WTC11 (cell line): ENCODE results near the gene NAA50.

ENCODE experiments used
- CREM ChIP-seq: sonication (generic); formaldehyde crosslinking; IDR thresholded peaks from 2 replicates; pipeline ENCODE4 v1.8.1; 2022; ENCODE audit warnings: mild to moderate bottlenecking, missing genetic modification reagents, moderate library complexity
- CTCF ChIP-seq: fragments of 200-600 bp; IDR thresholded peaks from 2 replicates; pipeline ENCODE4 v1.8.0; 2022; ENCODE audit warnings: antibody characterized with exemption
- E2F4 ChIP-seq: sonication (generic); formaldehyde crosslinking; IDR thresholded peaks from 2 replicates; pipeline ENCODE4 v1.8.1; 2022; ENCODE audit warnings: low read depth, mild to moderate bottlenecking, moderate library complexity, missing genetic modification reagents, borderline replicate concordance
- ELF4 ChIP-seq: sonication (generic); formaldehyde crosslinking; IDR thresholded peaks from 2 replicates; pipeline ENCODE4 v1.8.1; 2022; ENCODE audit warnings: low read depth, mild to moderate bottlenecking, moderate library complexity, missing genetic modification reagents
- FOXK1 ChIP-seq: sonication (generic); formaldehyde crosslinking; IDR thresholded peaks from 2 replicates; pipeline ENCODE4 v1.8.0; 2022; ENCODE audit warnings: mild to moderate bottlenecking, moderate library complexity, missing genetic modification reagents
- IRF1 ChIP-seq: sonication (generic); formaldehyde crosslinking; IDR thresholded peaks from 2 replicates; pipeline ENCODE4 v1.8.0; 2023; ENCODE audit warnings: missing genetic modification reagents
- MAX ChIP-seq: sonication (generic); formaldehyde crosslinking; IDR thresholded peaks from 2 replicates; pipeline ENCODE4 v1.8.0; 2022; ENCODE audit warnings: mild to moderate bottlenecking, missing genetic modification reagents
- NR3C1 ChIP-seq: sonication (generic); formaldehyde crosslinking; conservative IDR thresholded peaks from 2 replicates; pipeline ENCODE4 v1.8.1; 2023; ENCODE audit warnings: low read depth, mild to moderate bottlenecking, missing genetic modification reagents
- ZNF121 ChIP-seq: sonication (generic); formaldehyde crosslinking; IDR thresholded peaks from 2 replicates; pipeline ENCODE4 v1.8.0; 2023; ENCODE audit warnings: missing genetic modification reagents

GRCh38 chr3:113747283-113748046 is 1.4 kb upstream of the NAA50 start:
- no peak for TF ChIP-seq IRF1 (CRISPR knock-in tag)
- TF ChIP-seq CTCF: no peak
- TF ChIP-seq ELF4: no peak
- no peak for TF ChIP-seq FOXK1 (CRISPR knock-in tag)
- TF ChIP-seq CREM (CRISPR knock-in tag): no peak
- no peak for TF ChIP-seq E2F4 (CRISPR knock-in tag)
- TF ChIP-seq MAX: no peak
- no peak for TF ChIP-seq ZNF121 (CRISPR knock-in tag)
- no peak for TF ChIP-seq NR3C1
